SK-N-SH (cell line): Measurements from ENCODE around the gene HHAT.

Source experiments
- EP300 ChIP-seq, 2 experiments: IDR thresholded peaks; 2 replicates each; pipeline versions ENCODE4 v1.4.0 to v1.6.1; 2012; ENCODE audit warnings: borderline replicate concordance in 1 of 2, low read depth in 1 of 2, low read length in 1 of 2
- POLR2AphosphoS5 ChIP-seq: IDR thresholded peaks from 2 replicates; pipeline ENCODE4 v1.6.1; 2012; ENCODE audit warnings: low read depth, low read length

GRCh38 chr1:210648588-210649269, 320.0 kb downstream of the HHAT start:
- no peak for TF ChIP-seq POLR2AphosphoS5
- TF ChIP-seq EP300 (IDR thresholded peaks at IDR 0.05; ENCODE audit: borderline replicate concordance in 1 of 2, low read depth in 1 of 2, low read length in 1 of 2) = no peak
